Prostate gland (tissue), 2 donors: ENCODE measurements around the gene FUT7.

Source experiments
- CTCF ChIP-seq, 4 experiments: fragments of 200-600 bp in 2 of 4; fragments of 450-650 bp in 2 of 4; sonication (generic) in 2 of 4; IDR thresholded peaks; 1 replicate in 3 of 4; 2 replicates in 1 of 4; pipeline ENCODE4 v1.5.1; 2016 to 2019; ENCODE audit warnings: antibody characterized with exemption in 4 of 4, mild to moderate bottlenecking in 2 of 4, moderate library complexity in 2 of 4
- POLR2A ChIP-seq: fragments of 450-650 bp; IDR thresholded peaks from one replicate; pipeline ENCODE4 v1.6.1; 2016; ENCODE audit warnings: antibody characterized with exemption, mild to moderate bottlenecking
- POLR2AphosphoS5 ChIP-seq: sonication (generic); formaldehyde crosslinking; IDR thresholded peaks from one replicate; pipeline ENCODE4 v1.6.1; 2017; ENCODE audit warnings: antibody characterized with exemption

- TF ChIP-seq CTCF (IDR thresholded peaks at IDR 0.05) (no peak), POLR2A (no peak), POLR2AphosphoS5 (no peak)
Measured at GRCh38 chr9:137001857-137002645, 29.8 kb downstream of the FUT7 start.
